Measurements from ENCODE around the gene SLC39A6.

DNA sequence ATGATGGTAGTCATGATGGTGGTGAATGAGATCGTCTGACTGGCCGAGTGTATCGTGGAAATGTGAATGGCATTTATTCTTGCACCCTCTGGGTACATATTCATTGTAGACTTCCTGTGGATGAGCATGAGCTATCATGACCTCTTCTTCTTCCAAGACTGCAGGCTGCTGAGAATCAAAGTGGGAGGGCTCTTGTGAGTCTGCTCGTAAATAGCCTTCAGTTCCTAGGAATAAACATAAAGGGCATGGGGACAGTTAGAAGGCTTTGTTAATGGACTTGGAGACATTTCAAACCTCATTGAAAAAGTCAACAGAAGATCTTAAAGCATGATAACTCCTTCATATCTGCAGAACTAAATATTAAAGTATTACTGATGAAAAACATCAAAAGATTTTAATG lies 14.9 kb downstream of the SLC39A6 start:
- TF ChIP-seq, protein P1, sequence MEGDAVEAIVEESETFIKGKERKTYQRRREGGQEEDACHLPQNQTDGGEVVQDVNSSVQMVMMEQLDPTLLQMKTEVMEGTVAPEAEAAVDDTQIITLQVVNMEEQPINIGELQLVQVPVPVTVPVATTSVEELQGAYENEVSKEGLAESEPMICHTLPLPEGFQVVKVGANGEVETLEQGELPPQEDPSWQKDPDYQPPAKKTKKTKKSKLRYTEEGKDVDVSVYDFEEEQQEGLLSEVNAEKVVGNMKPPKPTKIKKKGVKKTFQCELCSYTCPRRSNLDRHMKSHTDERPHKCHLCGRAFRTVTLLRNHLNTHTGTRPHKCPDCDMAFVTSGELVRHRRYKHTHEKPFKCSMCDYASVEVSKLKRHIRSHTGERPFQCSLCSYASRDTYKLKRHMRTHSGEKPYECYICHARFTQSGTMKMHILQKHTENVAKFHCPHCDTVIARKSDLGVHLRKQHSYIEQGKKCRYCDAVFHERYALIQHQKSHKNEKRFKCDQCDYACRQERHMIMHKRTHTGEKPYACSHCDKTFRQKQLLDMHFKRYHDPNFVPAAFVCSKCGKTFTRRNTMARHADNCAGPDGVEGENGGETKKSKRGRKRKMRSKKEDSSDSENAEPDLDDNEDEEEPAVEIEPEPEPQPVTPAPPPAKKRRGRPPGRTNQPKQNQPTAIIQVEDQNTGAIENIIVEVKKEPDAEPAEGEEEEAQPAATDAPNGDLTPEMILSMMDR (IDR thresholded peaks at IDR 0.05) = no peak
- no peak for TF ChIP-seq POLR2A (IDR thresholded peaks at IDR 0.05)

All from adrenal gland (tissue), 5 donors.